Peyer's patch (tissue), 4 donors: Measurements from ENCODE around the gene KCNQ5. TPM values are rescaled to one million over a fixed set of nuclear protein-coding genes. Genes with fewer than 3 reads are reported as not detected.

ENCODE experiments used
- DNase-seq, 3 donors: peaks; one replicate each; pipeline ENCODE4 v3.0.0-alpha.2; 2017 to 2019
- H3K27ac ChIP-seq, 4 donors: fragments of 200-600 bp; sonication (generic); one replicate each; pipeline ENCODE4 v1.5.1; 2016 to 2019
- H3K27me3 ChIP-seq, 2 donors: fragments of 200-600 bp; sonication (generic); one replicate each; pipeline ENCODE4 v1.5.1; 2019
- H3K36me3 ChIP-seq, 3 donors: fragments of 200-600 bp; sonication (generic); one replicate each; pipeline ENCODE4 v1.5.1; 2016 to 2019
- H3K4me1 ChIP-seq, 4 donors: fragments of 200-600 bp; sonication (generic); one replicate each; pipeline ENCODE4 v1.5.1; 2016 to 2019
- H3K4me3 ChIP-seq, 4 donors: fragments of 200-600 bp; sonication (generic); 1 replicate in 3 of 4; 2 replicates in 1 of 4; pipeline ENCODE4 v1.5.1; 2016 to 2019; ENCODE audit warnings: mild to moderate bottlenecking in 1 of 4
- H3K9me3 ChIP-seq, 4 donors: fragments of 200-600 bp; sonication (generic); one replicate each; pipeline ENCODE4 v1.5.1; 2016 to 2019; ENCODE audit warnings: mild to moderate bottlenecking in 1 of 4
- POLR2A ChIP-seq, 2 donors: fragments of 450-650 bp; IDR thresholded peaks; one replicate each; pipeline ENCODE4 v1.5.1; 2017; ENCODE audit warnings: antibody characterized with exemption in 2 of 2, mild to moderate bottlenecking in 2 of 2, moderate library complexity in 2 of 2
- total RNA-seq, 4 donors: library from RNA; depleted of rRNA; stranded (reverse); fragments of >200 nt; gene quantifications; one replicate each; pipeline ENCODE4 v1.1.0, GENCODE V29; 2016
- TF ChIP-seq, protein P1 (sequence below), 6 experiments: fragments of 450-650 bp in 4 of 6; fragments of 200-600 bp in 2 of 6; sonication (generic) in 1 of 6; IDR thresholded peaks; one replicate each; pipeline ENCODE4 v1.5.1; 2017 to 2019; ENCODE audit warnings: antibody characterized with exemption in 6 of 6, mild to moderate bottlenecking in 3 of 6, moderate library complexity in 1 of 6

KCNQ5 gene
- total RNA-seq, 4 donors from 2014 or later: 0.27 to 5.0 (median 0.38) TPM; not detected in 1

DNA sequence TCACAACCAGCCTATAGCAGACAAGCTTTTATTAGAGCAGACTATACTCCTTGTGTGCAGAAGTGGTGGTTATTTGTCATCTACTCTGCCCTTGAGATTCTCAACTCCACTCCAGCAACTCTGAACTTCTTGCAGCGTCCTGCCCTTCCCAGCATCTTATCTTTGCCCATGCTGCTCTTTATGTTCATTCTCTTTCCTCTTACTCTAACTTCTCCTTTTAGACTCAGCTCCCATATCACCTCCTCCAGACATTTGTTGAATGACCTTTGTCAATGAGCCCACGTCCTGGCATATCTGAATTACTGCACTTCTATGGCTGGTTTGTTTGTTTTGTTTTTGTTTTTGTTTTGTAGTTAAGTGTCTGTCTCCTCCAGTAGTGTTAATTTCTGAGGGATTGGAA, 81.2 kb downstream of the KCNQ5 start:
- H3K4me3 ChIP-seq: no peak overlapping the region
- H3K4me1 ChIP-seq: no peaks in the 10 kb centered on the region
- no peaks in the 10 kb centered on the region for H3K27me3 ChIP-seq
- H3K27ac ChIP-seq: no peak overlapping the region
- no peaks in the 10 kb centered on the region for H3K9me3 ChIP-seq
- TF ChIP-seq, protein P1, sequence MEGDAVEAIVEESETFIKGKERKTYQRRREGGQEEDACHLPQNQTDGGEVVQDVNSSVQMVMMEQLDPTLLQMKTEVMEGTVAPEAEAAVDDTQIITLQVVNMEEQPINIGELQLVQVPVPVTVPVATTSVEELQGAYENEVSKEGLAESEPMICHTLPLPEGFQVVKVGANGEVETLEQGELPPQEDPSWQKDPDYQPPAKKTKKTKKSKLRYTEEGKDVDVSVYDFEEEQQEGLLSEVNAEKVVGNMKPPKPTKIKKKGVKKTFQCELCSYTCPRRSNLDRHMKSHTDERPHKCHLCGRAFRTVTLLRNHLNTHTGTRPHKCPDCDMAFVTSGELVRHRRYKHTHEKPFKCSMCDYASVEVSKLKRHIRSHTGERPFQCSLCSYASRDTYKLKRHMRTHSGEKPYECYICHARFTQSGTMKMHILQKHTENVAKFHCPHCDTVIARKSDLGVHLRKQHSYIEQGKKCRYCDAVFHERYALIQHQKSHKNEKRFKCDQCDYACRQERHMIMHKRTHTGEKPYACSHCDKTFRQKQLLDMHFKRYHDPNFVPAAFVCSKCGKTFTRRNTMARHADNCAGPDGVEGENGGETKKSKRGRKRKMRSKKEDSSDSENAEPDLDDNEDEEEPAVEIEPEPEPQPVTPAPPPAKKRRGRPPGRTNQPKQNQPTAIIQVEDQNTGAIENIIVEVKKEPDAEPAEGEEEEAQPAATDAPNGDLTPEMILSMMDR (IDR thresholded peaks at IDR 0.05): no peak
- no peak for TF ChIP-seq POLR2A (IDR thresholded peaks at IDR 0.05)
- no peaks in the 10 kb centered on the region for H3K36me3 ChIP-seq
- no peak for DNase-seq

DNA sequence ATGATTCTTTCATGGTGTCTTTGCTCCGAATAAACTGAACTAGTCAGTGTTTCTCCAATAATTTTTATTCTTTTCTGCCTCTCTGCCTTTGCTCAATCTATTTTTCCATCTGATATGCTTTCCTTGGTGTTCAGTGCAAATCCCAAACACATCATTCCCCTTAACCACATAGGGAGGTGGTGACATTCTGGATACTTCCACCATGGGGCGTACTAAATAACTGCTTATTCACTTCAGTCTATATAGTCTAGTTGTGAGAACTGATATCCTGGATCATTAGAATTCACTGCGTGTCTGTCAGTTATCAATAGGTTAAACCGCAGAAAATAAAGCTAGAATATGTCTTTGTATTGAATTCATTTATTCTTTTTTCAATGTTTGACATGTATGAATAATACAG, 83.1 kb downstream of the KCNQ5 start:
- no peak for DNase-seq
- H3K9me3 ChIP-seq: no peaks in the 10 kb centered on the region
- H3K36me3 ChIP-seq: no peaks in the 10 kb centered on the region
- no peaks in the 10 kb centered on the region for H3K27me3 ChIP-seq
- no peaks in the 10 kb centered on the region for H3K4me1 ChIP-seq
- TF ChIP-seq, protein P1 (IDR thresholded peaks at IDR 0.05): no peak
- no peak for TF ChIP-seq POLR2A (IDR thresholded peaks at IDR 0.05)
- H3K27ac ChIP-seq: no peak overlapping the region
- H3K4me3 ChIP-seq: no peak overlapping the region

DNA sequence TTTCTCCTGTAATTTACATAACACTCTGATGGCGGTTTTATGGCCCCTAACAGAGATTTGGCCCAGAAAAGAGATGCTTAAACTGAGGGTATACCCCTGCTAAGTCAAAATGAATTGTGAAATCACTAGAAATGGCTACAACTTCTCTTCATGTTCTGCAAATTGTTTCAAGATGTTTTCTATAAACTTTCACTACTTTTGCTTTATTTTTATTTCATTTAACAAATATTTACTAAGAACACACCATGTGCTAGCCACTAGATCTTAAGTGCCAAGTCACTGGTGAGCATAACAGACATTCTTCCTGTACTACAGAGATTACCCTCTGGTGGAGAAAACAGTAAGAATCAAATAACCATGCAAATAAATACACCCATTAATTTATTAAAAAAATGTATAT, 87.6 kb downstream of the KCNQ5 start:
- no peak overlapping the region for H3K4me3 ChIP-seq
- no peaks in the 10 kb centered on the region for H3K27me3 ChIP-seq
- no peaks in the 10 kb centered on the region for H3K4me1 ChIP-seq
- no peak overlapping the region for H3K27ac ChIP-seq
- H3K9me3 ChIP-seq: no peaks in the 10 kb centered on the region
- H3K36me3 ChIP-seq: no peaks in the 10 kb centered on the region
- no peak for DNase-seq
- TF ChIP-seq, protein P1 (IDR thresholded peaks at IDR 0.05): no peak
- TF ChIP-seq POLR2A (IDR thresholded peaks at IDR 0.05): no peak

DNA sequence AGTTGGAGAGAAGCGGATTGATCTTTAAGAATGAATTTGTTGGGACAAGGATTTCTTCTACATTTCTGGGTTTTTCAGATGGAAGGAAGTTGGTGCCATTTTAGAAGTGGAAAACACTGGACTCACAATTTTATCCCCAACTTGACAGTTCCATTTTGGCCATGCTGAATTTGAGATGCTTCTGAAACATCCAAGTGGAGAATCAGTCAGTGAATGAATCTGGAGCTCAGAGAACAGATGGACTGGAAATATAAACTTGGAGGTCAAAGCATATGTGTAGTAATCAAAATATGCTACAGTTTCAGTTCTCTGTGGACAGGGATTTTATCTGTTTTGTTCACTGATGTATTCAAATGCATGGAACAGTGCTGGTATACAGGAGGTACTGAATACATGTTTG, 89.9 kb downstream of the KCNQ5 start:
- Histone ChIP-seq H3K27me3 (no peaks in the 10 kb centered on the region), H3K4me3 (no peak overlapping the region), H3K27ac (no peak overlapping the region), H3K4me1 (no peaks in the 10 kb centered on the region), H3K9me3 (no peaks in the 10 kb centered on the region), H3K36me3 (no peaks in the 10 kb centered on the region)
- TF ChIP-seq POLR2A (IDR thresholded peaks at IDR 0.05): no peak
- TF ChIP-seq, protein P1 (IDR thresholded peaks at IDR 0.05): no peak
- DNase-seq: no peak

DNA sequence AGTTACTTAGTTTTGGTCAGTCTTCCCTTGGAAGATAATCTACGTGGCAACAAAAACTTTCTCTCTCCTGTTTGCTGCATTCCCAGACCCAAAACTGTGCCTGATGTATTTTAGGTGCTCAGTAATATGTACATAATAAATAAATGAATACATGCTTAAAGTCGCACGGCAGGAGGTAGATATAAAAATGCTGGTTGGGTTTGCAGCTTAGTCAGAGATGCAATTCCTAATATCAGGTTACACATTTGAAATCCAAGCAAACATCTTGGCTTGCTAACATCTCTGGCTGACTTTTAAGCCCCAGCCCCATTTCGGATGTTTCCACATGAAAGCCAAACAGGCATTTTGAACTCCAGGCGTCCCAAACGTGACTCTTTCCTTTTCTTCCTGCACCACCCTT, 91.0 kb downstream of the KCNQ5 start:
- TF ChIP-seq POLR2A (IDR thresholded peaks at IDR 0.05): no peak
- TF ChIP-seq, protein P1 (IDR thresholded peaks at IDR 0.05): no peak
- Histone ChIP-seq H3K36me3 (no peaks in the 10 kb centered on the region), H3K27ac (no peak overlapping the region), H3K4me3 (no peak overlapping the region), H3K9me3 (no peaks in the 10 kb centered on the region), H3K27me3 (no peaks in the 10 kb centered on the region), H3K4me1 (no peaks in the 10 kb centered on the region)
- no peak for DNase-seq

DNA sequence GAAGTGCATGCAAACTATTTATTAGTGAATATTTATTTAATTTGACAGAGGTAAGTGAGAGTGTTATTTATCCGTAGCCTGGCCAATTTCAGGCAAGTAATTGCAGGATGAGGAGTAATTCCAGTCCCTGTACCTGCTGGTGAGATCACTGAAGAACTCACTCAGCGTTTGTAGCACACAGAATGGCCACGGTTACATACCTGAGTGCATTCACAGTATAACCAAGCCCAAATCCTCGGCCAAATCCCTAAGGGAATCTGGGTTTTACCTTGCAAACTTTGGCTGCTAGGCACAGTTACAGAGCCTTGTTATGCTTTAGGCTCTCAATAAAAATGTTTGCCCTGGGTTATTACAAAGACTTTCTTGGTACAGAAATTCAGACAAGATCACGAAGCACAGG, 93.3 kb downstream of the KCNQ5 start:
- TF ChIP-seq, protein P1 (IDR thresholded peaks at IDR 0.05): no peak
- TF ChIP-seq POLR2A (IDR thresholded peaks at IDR 0.05): no peak
- Histone ChIP-seq H3K9me3 (no peaks in the 10 kb centered on the region), H3K27me3 (no peaks in the 10 kb centered on the region), H3K4me1 (no peaks in the 10 kb centered on the region), H3K36me3 (no peaks in the 10 kb centered on the region), H3K27ac (no peak overlapping the region), H3K4me3 (no peak overlapping the region)
- no peak for DNase-seq
